NOMO-1 (cell line): ENCODE data around the gene MAX.
"Not testable (repeated sequence)": the region's sequence is repeated elsewhere in the genome, so short reads cannot be mapped to it uniquely, and the experiment has no call there.

Experiments used
- DNase-seq, 2 experiments: peaks; one replicate each; lab custom pipeline; 2025; ENCODE audit not compliant: unreplicated experiment in 2 of 2; lab: John Stamatoyannopoulos, UW

MAX gene

DNA sequence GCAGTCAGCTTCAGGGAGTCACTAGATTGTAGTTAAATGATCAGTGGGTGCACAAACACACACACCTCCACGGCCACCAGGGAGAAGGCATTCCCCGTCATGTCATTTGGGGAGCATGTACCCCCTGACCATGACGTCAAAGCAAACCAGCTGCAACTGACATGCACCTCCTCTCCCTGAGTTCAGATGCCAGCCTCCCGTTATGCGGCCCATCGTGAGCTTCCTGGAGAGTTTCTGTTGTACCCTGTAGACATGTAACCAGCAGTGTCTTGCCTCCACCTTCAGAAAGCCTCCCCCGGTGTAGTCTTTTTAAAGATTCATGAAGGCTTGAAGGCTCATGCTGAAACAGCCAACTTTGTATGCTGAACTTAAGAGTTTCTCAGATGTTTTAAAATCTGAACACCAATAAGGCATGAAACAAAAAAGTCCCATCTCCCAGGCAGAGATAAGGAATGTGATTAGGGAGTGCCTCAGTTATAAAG lies 60.8 kb downstream of the MAX start:
- no peak for DNase-seq

DNA sequence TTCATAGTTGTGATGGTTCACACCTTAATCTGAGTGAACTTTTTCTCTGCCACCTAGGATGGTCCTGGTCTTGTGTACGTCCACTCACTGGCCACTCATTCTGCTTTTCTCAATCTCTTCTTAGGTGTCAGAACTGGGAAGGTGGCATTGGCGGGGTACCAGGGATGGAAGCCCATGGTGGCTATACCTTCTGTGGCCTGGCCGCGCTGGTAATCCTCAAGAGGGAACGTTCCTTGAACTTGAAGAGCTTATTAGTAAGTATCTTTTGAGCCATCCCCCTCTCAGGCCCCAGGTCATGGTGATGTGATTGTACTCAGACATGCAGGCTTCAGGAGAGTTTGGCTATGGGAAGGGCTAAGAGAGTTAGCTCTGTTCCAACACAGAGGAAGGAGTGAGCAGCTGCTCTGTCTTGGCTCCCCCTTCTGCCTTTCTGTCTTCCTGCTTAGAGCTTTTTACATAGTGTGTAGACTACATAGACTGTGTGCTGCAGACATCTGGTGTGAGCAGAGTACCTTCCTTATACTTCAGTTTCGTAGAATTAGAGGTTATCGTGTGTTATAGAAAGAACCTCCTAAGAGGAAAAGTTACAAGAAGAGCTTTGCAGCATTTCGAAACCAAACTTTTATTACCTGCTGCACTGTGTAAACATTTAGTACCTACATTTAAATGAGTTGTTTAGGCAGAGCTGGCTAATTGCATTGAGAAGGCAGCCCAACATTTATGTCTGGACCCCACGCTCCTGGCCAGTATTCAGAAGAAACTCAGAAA lies 61.5 kb downstream of the MAX start:
- DNase-seq, result no peak

DNA sequence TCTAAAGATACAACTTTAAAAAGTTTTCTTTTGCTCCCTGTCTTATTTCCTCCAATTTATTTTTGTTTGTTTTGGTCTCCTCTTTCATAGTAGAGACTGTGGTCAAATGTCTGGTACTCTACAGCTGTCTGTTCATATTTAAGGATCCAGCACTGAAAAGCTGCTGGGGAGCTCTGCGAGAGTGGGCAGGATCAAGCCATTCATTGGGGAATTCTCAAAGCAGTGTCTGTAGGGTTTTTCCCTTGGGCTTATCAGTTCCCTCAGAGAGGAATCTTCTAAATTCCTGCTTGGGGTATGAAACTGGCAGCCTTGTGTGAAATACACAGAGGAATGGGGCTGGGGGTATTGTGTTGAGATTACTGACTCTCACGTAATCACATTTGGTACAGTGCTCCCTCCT lies 63.4 kb downstream of the MAX start:
- no peak for DNase-seq

DNA sequence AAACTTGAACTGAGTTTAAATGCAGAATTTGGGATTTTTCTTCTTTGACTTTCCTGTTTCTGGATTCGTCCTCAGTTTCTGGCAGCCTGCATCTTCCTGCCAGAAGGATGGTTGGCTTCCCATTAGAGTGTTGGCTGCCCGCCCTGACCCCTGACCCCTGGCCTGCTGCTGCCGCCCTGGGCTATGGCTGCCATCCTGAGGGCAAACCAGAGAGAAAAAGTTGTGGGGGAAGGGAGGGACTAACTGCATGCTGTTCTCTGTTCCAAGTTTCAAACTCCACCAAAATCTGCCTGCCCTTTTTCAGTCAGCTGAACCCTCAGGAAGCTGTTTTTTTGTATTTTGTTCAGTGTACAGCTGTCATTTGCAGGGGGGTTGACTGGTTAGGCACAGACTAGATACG lies 67.3 kb downstream of the MAX start:
- DNase-seq, result no peak

DNA sequence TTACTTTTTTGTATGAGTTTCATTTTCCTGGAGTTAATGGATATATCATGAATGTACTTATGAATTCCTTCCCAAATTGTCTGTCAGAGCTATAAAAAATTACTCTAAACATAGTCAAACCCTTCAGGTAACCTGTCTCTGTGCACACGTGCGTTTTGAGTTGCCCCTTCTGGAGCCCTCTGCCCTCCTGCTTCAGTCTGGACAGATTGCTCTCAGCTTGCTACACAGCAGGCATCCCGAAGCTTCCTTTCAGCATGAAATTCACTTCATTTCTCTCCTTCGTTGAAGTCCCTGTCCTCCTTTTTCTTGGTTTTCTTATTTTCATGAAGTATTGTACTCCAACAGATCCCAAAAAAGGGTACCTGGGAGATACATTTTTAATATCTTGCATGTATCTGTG lies 68.3 kb downstream of the MAX start:
- no peak for DNase-seq

DNA sequence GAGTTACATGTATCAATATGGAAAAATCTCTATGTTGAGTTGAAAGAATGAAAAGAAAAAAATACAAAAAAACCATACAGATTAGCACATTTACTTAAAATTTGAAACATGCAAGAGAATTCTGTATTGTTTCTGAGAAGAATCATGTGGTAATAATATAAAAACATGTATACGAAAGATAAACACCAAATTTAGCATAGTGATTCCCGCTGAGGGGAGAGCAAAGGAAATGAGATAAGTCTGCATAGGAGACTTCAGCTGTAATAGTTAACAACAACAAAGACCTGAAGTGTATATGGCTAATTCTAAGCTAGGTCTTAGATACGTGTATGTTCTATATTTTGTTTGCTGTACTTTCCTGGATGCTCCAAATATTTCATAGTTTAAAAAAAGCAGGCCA lies 69.1 kb downstream of the MAX start:
- no peak for DNase-seq

DNA sequence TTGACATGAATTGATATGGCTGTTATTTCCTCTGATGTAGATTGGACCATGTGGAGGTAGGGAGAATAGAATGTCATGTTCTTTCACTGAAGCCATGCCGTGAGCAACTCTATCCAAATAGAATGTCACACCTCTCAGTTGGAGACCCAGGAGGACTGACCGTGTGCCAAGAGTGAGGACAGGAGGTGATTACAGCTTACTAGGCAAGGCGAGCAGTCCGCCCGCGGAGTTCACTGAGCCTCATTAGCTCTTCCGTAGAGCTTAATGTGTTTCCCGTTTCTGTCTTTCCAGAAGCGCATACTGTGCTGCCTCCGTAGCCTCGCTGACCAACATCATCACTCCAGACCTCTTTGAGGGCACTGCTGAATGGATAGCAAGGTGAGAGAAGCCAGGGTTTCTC lies 70.0 kb downstream of the MAX start:
- DNase-seq, result no peak

DNA sequence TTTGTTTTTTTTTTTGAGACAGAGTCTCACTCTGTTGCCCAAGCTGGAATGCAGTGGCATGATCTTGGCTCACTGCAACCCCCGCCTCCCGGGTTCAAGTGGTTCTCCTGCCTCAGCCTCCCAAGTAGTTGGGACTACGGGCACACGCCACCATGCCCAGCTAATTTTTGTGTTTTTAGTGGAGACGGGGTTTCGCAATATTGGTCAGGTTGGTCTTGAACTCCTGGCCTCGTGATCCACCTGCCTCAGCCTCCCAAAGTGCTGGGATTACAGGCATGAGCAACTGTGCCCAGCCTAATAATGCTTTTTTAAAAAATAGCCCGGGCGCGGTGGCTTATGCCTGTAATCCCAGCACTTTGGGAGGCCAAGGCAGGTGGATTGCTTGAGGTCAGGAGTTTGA lies 71.0 kb downstream of the MAX start:
- DNase-seq, result not testable (repeated sequence)

DNA sequence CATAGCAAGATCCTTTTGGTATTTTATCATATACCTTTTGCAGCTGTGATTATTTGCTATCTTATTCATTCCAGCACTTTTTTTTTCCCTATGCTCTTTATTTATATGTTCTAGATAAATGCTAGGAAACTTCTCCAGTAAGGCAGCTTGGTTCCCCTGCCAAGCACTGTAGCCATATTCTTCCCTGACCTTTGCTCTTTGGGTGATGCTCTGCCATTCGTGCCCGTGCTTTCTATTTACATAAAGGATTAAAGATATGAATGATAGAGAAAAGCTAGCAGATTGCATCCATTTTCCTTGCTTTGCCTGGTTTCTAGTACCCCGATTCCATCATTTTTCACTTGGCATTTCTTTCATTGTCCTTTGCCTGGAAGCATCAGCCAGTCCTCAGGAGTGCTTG lies 73.4 kb downstream of the MAX start:
- DNase-seq, result no peak

DNA sequence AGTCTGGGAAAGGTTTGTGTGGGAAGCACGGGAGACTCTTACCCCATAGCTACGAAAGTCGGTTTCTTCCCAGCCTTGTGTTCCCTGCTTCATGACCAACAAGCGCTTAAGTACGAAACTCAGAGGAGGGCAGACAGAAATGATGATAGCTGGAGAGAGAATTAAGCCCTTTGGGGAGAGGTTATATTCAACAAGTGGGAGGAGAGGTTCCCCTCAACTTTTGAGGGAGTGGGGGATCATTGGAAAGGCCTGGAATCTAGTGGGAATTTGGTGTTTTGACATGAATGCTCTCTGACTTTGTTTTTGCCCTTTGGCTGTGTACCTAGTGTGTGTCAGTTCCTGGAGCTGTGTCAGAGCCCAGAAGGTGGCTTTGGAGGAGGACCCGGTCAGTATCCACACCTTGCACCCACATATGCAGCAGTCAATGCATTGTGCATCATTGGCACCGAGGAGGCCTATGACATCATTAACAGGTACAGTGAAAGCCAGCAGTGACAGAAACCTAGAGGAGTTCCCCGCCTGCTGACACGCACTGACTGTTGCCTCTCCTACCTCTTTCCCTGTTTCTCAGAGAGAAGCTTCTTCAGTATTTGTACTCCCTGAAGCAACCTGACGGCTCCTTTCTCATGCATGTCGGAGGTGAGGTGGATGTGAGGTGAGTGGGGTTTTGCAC lies 75.1 kb downstream of the MAX start:
- no peak for DNase-seq

DNA sequence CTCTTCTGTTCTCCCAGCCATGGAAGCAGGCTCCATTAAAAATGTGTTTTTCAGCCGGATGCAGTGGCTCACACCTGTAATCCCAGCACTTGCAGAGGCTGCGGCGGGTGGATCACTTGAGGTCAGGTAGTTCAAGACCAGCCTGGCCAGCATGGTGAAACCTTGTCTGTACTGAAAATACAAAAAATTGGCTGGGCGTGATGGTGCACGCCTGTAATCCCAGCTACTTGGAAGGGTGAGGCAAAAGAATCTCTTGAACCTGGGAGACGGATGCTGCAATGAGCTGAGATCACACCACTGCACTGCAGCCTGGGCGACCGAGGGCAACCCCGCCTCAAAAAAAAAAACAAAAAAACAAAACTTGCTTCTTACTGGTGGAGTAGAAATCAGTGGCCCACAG lies 75.8 kb downstream of the MAX start:
- no peak for DNase-seq

DNA sequence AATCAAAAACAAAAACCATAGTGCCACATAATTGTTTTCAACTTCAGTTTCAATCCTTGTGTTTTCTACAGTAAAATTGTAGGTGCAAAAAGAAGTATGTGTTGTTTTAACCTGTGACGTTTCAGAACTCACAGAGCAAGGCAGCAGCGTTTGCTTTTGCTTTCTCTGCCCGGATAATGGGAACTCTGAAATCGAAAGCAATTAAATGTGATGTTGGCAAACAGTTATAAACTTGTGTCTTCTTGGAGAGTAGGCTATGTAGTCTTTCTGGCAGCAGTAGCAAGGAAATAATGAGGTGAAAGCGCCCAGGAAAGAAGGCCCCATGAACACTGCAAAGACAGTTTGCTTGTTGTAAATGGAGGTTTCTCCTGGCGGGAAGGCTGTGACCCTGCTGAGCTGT lies 76.5 kb downstream of the MAX start:
- DNase-seq, result no peak
